Neuronal stem cell (in vitro differentiated cells): Measurements from ENCODE around the gene MEDAG.

Experiments
- DNase-seq: peaks from one replicate; pipeline ENCODE4 v3.0.0-alpha.2; 2013; ENCODE audit warnings: low spot score
- H2AFZ ChIP-seq: one replicate; pipeline ENCODE4 v1.6.1; 2013; ENCODE audit warnings: mild to moderate bottlenecking, low read length, inconsistent platforms
- H2AK5ac ChIP-seq: 2 replicates; pipeline ENCODE4 v1.6.1; 2013; ENCODE audit warnings: low read depth, mild to moderate bottlenecking, inconsistent platforms, low read length, moderate library complexity, mixed read lengths
- H2BK120ac ChIP-seq: 2 replicates; pipeline ENCODE4 v1.6.1; 2013; ENCODE audit warnings: low read depth, mild to moderate bottlenecking, inconsistent platforms, low read length, moderate library complexity, mixed read lengths
- H2BK12ac ChIP-seq: one replicate; pipeline ENCODE4 v1.6.1; 2013; ENCODE audit warnings: low read length, inconsistent platforms
- H2BK15ac ChIP-seq: 2 replicates; pipeline ENCODE4 v1.6.1; 2013; ENCODE audit warnings: mild to moderate bottlenecking, low read length, inconsistent platforms, mixed read lengths
- H2BK5ac ChIP-seq: one replicate; pipeline ENCODE4 v1.6.1; 2013; ENCODE audit warnings: inconsistent platforms, mild to moderate bottlenecking, low read length, moderate library complexity
- H3K14ac ChIP-seq: one replicate; pipeline ENCODE4 v1.6.1; 2013; ENCODE audit warnings: low read length, inconsistent platforms
- H3K18ac ChIP-seq: 2 replicates; pipeline ENCODE4 v1.6.1; 2013; ENCODE audit warnings: low read length, inconsistent platforms
- H3K23ac ChIP-seq: 2 replicates; pipeline ENCODE4 v1.6.1; 2013; ENCODE audit warnings: low read depth, mild to moderate bottlenecking, mixed read lengths, low read length, inconsistent platforms; ENCODE audit not compliant: poor library complexity
- H3K27ac ChIP-seq: replicated peaks from 3 replicates; pipeline ENCODE4 v1.5.1; 2013; ENCODE audit warnings: low read length, inconsistent platforms
- H3K27me3 ChIP-seq, 3 experiments: 2 replicates each; pipeline ENCODE4 v1.6.1; 2013; ENCODE audit warnings: low read length in 3 of 3, mild to moderate bottlenecking in 2 of 3, inconsistent platforms in 1 of 3, low read depth in 1 of 3, mixed read lengths in 1 of 3, moderate library complexity in 1 of 3; ENCODE audit not compliant: control insufficient read depth in 3 of 3, insufficient read depth in 3 of 3
- H3K36me3 ChIP-seq, 2 donors: replicated peaks in 1 of 2; 2 replicates each; pipeline ENCODE4 v1.6.1; 2013; ENCODE audit warnings: low read length in 2 of 2; ENCODE audit not compliant: control insufficient read depth in 2 of 2, insufficient read depth in 2 of 2
- H3K4ac ChIP-seq: 2 replicates; pipeline ENCODE4 v1.6.1; 2013; ENCODE audit warnings: inconsistent platforms, mild to moderate bottlenecking, low read length, moderate library complexity
- H3K4me1 ChIP-seq, 2 donors: 1 replicate in 1 of 2; 2 replicates in 1 of 2; pipeline ENCODE4 v1.6.1; 2013; ENCODE audit warnings: low read length in 2 of 2, low read depth in 1 of 2; ENCODE audit not compliant: control insufficient read depth in 2 of 2, insufficient read depth in 1 of 2
- H3K4me2 ChIP-seq: one replicate; pipeline ENCODE4 v1.6.1; 2013; ENCODE audit warnings: mild to moderate bottlenecking, low read length, inconsistent platforms; ENCODE audit not compliant: insufficient read depth, poor library complexity, severe bottlenecking
- H3K4me3 ChIP-seq, 2 donors: 2 replicates each; pipeline ENCODE4 v1.5.1; 2013; ENCODE audit warnings: low read length in 2 of 2, mild to moderate bottlenecking in 2 of 2, inconsistent platforms in 1 of 2, moderate library complexity in 1 of 2
- H3K79me1 ChIP-seq: one replicate; pipeline ENCODE4 v1.6.1; 2013; ENCODE audit warnings: low read depth, mild to moderate bottlenecking, inconsistent platforms, low read length, moderate library complexity
- H3K9ac ChIP-seq: one replicate; pipeline ENCODE4 v1.6.1; 2013; ENCODE audit warnings: mild to moderate bottlenecking, low read depth, low read length, inconsistent platforms; ENCODE audit not compliant: poor library complexity
- H3K9me3 ChIP-seq, 2 donors: replicated peaks in 1 of 2; 2 replicates each; pipeline versions ENCODE3 to v1.6.1; 2013; ENCODE audit warnings: low read length in 2 of 2, mild to moderate bottlenecking in 2 of 2, inconsistent platforms in 1 of 2, low read depth in 1 of 2, mixed read lengths in 1 of 2, moderate library complexity in 1 of 2; ENCODE audit not compliant: control insufficient read depth in 2 of 2, insufficient read depth in 1 of 2
- H4K8ac ChIP-seq: one replicate; pipeline ENCODE4 v1.6.1; 2013; ENCODE audit warnings: low read depth, mild to moderate bottlenecking, inconsistent platforms, low read length, moderate library complexity
- H4K91ac ChIP-seq: one replicate; pipeline ENCODE4 v1.6.1; 2013; ENCODE audit warnings: low read length, low read depth, mild to moderate bottlenecking, inconsistent platforms; ENCODE audit not compliant: poor library complexity
- WGBS, 2 donors: extraction: QIAGEN DNeasy Blood & Tissue Kit; methylation state at CpG; one replicate each; pipeline ENCODE4 v1.1.7; 2013; ENCODE audit warnings: missing lambda C conversion rate in 2 of 2, mixed read lengths in 1 of 2; ENCODE audit not compliant: insufficient read length in 2 of 2, insufficient replicate concordance in 1 of 2; ENCODE audit errors: extremely low coverage in 2 of 2; 5-methylcytosine and 5-hydroxymethylcytosine counted together

MEDAG gene

GRCh38 chr13:30900952-30901749, 4.9 kb upstream of the MEDAG start:
- no peak overlapping the region for H4K91ac ChIP-seq
- H2BK15ac ChIP-seq, result no peak overlapping the region
- no peaks in the 10 kb centered on the region for H3K36me3 ChIP-seq
- no peak overlapping the region for H3K4ac ChIP-seq
- H2AFZ ChIP-seq, result no peak overlapping the region
- H3K79me1 ChIP-seq, result no peaks in the 10 kb centered on the region
- no CpG with 5 or more reads among the region's 5 CpGs for WGBS, 2 donors
- no peak overlapping the region for H3K9ac ChIP-seq
- H3K4me1 ChIP-seq, result peaks cover 4 to 7% of the 10 kb centered on the region in 2 donors
- no peak overlapping the region for H2AK5ac ChIP-seq
- H2BK12ac ChIP-seq, result no peak overlapping the region
- no peak overlapping the region for H4K8ac ChIP-seq
- no peak overlapping the region for H3K4me2 ChIP-seq
- H3K18ac ChIP-seq, result no peak overlapping the region
- H3K4me3 ChIP-seq, result no peak overlapping the region
- H3K14ac ChIP-seq, result no peak overlapping the region
- no peak for DNase-seq
- no peak overlapping the region for H3K23ac ChIP-seq
- H3K27ac ChIP-seq, result no peak overlapping the region
- no peak overlapping the region for H2BK5ac ChIP-seq
- peaks cover 0 to 18% (median 0%) of the 10 kb centered on the region in 3 experiments for H3K27me3 ChIP-seq
- H3K9me3 ChIP-seq, result no peaks in the 10 kb centered on the region
- no peak overlapping the region for H2BK120ac ChIP-seq

- Histone ChIP-seq H3K23ac (no peak overlapping the region), H2BK15ac (no peak overlapping the region), H2BK120ac (no peak overlapping the region), H3K4me2 (no peak overlapping the region), H4K8ac (no peak overlapping the region), H3K4me1 (peaks cover 2 to 5% of the 10 kb centered on the region in 2 donors), H2AFZ (no peak overlapping the region), H2BK5ac (no peak overlapping the region), H2AK5ac (no peak overlapping the region), H3K4ac (no peak overlapping the region), H3K9ac (no peak overlapping the region), H3K4me3 (no peak overlapping the region), H4K91ac (no peak overlapping the region), H2BK12ac (no peak overlapping the region), H3K36me3 (no peaks in the 10 kb centered on the region), H3K14ac (no peak overlapping the region), H3K18ac (no peak overlapping the region), H3K27ac (no peak overlapping the region), H3K27me3 (peaks cover 0 to 31% (median 0%) of the 10 kb centered on the region in 3 experiments), H3K9me3 (no peaks in the 10 kb centered on the region), H3K79me1 (no peaks in the 10 kb centered on the region)
- DNase-seq, result no peak
- no CpG with 5 or more reads among the region's 1 CpG for WGBS, 2 donors
Measured at GRCh38 chr13:30904043-30904442, 2.0 kb upstream of the MEDAG start.

GRCh38 chr13:30906411-30907051, 460 bp downstream of the MEDAG start:
- Histone ChIP-seq H3K4me2 (peak overlapping the region; percentile 47), H3K36me3 (no peaks in the 10 kb centered on the region), H2BK15ac (peak overlapping the region; percentile 83), H2BK12ac (no peak overlapping the region), H2AK5ac (peak overlapping the region; percentile 81), H3K18ac (peak overlapping the region; percentile 90), H3K23ac (no peak overlapping the region), H4K8ac (no peak overlapping the region), H3K14ac (no peak overlapping the region), H3K4ac (no peak overlapping the region), H2BK120ac (no peak overlapping the region), H2BK5ac (no peak overlapping the region), H3K9ac (peak overlapping the region; percentile 63), H4K91ac (peak overlapping the region; percentile 66), H2AFZ (peak overlapping the region; percentile 84), H3K4me1 (peaks cover 2 to 5% of the 10 kb centered on the region in 2 donors), H3K27ac (no peak overlapping the region), H3K9me3 (no peaks in the 10 kb centered on the region), H3K4me3 (peak overlapping the region in 1 of 2 donors; percentile 76), H3K79me1 (no peaks in the 10 kb centered on the region), H3K27me3 (peaks cover 0 to 31% (median 0%) of the 10 kb centered on the region in 3 experiments)
- no peak for DNase-seq
- no CpG with 5 or more reads among the region's 60 CpGs for whole genome bisulfite sequencing, 2 donors
